SK-N-SH treated with all-trans-retinoic acid at 6 μM for 48 hours (cell line): Measurements from ENCODE around the gene MARK3.

Experiments
- ARNTL ChIP-seq: fragments of 450-650 bp; formaldehyde crosslinking; IDR thresholded peaks from 2 replicates; pipeline ENCODE4 v1.5.0; 2020; ENCODE audit warnings: low read depth, mild to moderate bottlenecking, moderate library complexity, borderline replicate concordance
- GLIS3 ChIP-seq: fragments of 250-450 bp; sonication (Bioruptor Pico); IDR thresholded peaks from 2 replicates; pipeline ENCODE4 v1.5.0; 2020; ENCODE audit warnings: mild to moderate bottlenecking, moderate library complexity
- OSR1 ChIP-seq: fragments of 250-450 bp; sonication (Bioruptor Pico); IDR thresholded peaks from 2 replicates; pipeline ENCODE4 v1.8.0; 2022; ENCODE audit warnings: moderate library complexity, mild to moderate bottlenecking, inconsistent platforms
- SNAI2 ChIP-seq: fragments of 250-450 bp; sonication (Bioruptor Pico); IDR thresholded peaks from 2 replicates; pipeline ENCODE4 v1.5.0; 2020; ENCODE audit warnings: mild to moderate bottlenecking, moderate library complexity
- ZFP3 ChIP-seq: fragments of 250-450 bp; sonication (Bioruptor Pico); IDR thresholded peaks from 2 replicates; pipeline ENCODE4 v1.5.0; 2020; ENCODE audit warnings: mild to moderate bottlenecking, moderate library complexity
- TF ChIP-seq, protein P1 (sequence below): fragments of 250-450 bp; sonication (Bioruptor Pico); IDR thresholded peaks from 2 replicates; pipeline ENCODE4 v1.8.0; 2020; ENCODE audit warnings: mild to moderate bottlenecking, moderate library complexity, borderline replicate concordance
- TF ChIP-seq, protein P2 (sequence below): fragments of 250-450 bp; sonication (Bioruptor Pico); IDR thresholded peaks from 2 replicates; pipeline ENCODE4 v1.5.0; 2020; ENCODE audit warnings: mild to moderate bottlenecking, moderate library complexity

- TF ChIP-seq SNAI2 (CRISPR knock-in tag) (no peak), ZFP3 (CRISPR knock-in tag) (no peak), OSR1 (CRISPR knock-in tag) (no peak), ARNTL (CRISPR knock-in tag) (no peak), GLIS3 (CRISPR knock-in tag) (no peak)
- TF ChIP-seq, protein P1, sequence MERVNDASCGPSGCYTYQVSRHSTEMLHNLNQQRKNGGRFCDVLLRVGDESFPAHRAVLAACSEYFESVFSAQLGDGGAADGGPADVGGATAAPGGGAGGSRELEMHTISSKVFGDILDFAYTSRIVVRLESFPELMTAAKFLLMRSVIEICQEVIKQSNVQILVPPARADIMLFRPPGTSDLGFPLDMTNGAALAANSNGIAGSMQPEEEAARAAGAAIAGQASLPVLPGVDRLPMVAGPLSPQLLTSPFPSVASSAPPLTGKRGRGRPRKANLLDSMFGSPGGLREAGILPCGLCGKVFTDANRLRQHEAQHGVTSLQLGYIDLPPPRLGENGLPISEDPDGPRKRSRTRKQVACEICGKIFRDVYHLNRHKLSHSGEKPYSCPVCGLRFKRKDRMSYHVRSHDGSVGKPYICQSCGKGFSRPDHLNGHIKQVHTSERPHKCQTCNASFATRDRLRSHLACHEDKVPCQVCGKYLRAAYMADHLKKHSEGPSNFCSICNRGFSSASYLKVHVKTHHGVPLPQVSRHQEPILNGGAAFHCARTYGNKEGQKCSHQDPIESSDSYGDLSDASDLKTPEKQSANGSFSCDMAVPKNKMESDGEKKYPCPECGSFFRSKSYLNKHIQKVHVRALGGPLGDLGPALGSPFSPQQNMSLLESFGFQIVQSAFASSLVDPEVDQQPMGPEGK (CRISPR knock-in tag): no peak
- TF ChIP-seq, protein P2, sequence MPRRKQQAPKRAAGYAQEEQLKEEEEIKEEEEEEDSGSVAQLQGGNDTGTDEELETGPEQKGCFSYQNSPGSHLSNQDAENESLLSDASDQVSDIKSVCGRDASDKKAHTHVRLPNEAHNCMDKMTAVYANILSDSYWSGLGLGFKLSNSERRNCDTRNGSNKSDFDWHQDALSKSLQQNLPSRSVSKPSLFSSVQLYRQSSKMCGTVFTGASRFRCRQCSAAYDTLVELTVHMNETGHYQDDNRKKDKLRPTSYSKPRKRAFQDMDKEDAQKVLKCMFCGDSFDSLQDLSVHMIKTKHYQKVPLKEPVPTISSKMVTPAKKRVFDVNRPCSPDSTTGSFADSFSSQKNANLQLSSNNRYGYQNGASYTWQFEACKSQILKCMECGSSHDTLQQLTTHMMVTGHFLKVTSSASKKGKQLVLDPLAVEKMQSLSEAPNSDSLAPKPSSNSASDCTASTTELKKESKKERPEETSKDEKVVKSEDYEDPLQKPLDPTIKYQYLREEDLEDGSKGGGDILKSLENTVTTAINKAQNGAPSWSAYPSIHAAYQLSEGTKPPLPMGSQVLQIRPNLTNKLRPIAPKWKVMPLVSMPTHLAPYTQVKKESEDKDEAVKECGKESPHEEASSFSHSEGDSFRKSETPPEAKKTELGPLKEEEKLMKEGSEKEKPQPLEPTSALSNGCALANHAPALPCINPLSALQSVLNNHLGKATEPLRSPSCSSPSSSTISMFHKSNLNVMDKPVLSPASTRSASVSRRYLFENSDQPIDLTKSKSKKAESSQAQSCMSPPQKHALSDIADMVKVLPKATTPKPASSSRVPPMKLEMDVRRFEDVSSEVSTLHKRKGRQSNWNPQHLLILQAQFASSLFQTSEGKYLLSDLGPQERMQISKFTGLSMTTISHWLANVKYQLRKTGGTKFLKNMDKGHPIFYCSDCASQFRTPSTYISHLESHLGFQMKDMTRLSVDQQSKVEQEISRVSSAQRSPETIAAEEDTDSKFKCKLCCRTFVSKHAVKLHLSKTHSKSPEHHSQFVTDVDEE (CRISPR knock-in tag): no peak
Observed at GRCh38 chr14:103541709-103542604, 156.7 kb downstream of the MARK3 start.
